BJ (cell line): ENCODE measurements around the gene MAPKAPK3. TPM values are rescaled to one million over a fixed set of nuclear protein-coding genes. Genes with fewer than 3 reads are reported as not detected.

Experiments
- CTCF ChIA-PET: fragments of 350-600 bp; formaldehyde crosslinking; extraction: SDS; loops from one replicate; lab custom pipeline; 2021; ENCODE audit warnings: antibody characterized with exemption, inconsistent platforms; lab: Yijun Ruan, JAX
- POLR2A ChIA-PET: fragments of 300-600 bp; sonication (Branson Sonifier 250); formaldehyde crosslinking; extraction: SDS; loops from one replicate; lab custom pipeline; 2021; ENCODE audit warnings: antibody characterized with exemption; lab: Charles Lee
- DNase-seq: peaks from one replicate; pipeline ENCODE4 v3.0.0-alpha.2; 2011; ENCODE audit warnings: low read depth
- H3K27me3 ChIP-seq: 2 replicates; pipeline ENCODE4 v1.6.0; 2011; ENCODE audit warnings: low read length; ENCODE audit not compliant: control insufficient read depth, insufficient read depth
- H3K36me3 ChIP-seq: 2 replicates; pipeline ENCODE4 v1.5.1; 2011; ENCODE audit warnings: low read length; ENCODE audit not compliant: control insufficient read depth, insufficient read depth
- H3K4me3 ChIP-seq: 2 replicates; pipeline ENCODE4 v1.5.1; 2011; ENCODE audit warnings: low read depth, mild to moderate bottlenecking, control low read depth, low read length
- CTCF ChIP-seq: IDR thresholded peaks from 2 replicates; pipeline ENCODE4 v1.5.1; 2011; ENCODE audit warnings: low read depth, mild to moderate bottlenecking, control low read depth, inconsistent platforms, low read length, moderate library complexity; ENCODE audit not compliant: insufficient read depth
- polyA plus RNA-seq: library from polyadenylated mRNA; depleted of rRNA; stranded (reverse); fragments of >200 nt; gene quantifications from 2 replicates; pipeline ENCODE4 v1.2.3, GENCODE V29; 2011

The MAPKAPK3 gene
- polyA plus RNA-seq, 1 experiment: 53.5 TPM

- CTCF ChIA-PET: interaction anchor here (15.0 kb wide), 1 partner anchor 35 kb away, joined by 479 read pairs; the partner anchor contains the start of genes C3orf18 and HEMK1
- POLR2A ChIA-PET: no interaction called here
- TF ChIP-seq CTCF: no peak
- Histone ChIP-seq H3K36me3 (peaks cover 9% of the 10 kb centered on the region), H3K27me3 (no peaks in the 10 kb centered on the region), H3K4me3 (no peak overlapping the region)
- DNase-seq: no peak
Observed at GRCh38 chr3:50608278-50608677, 8.7 kb upstream of the MAPKAPK3 start.

GRCh38 chr3:50609071-50609762 is 7.7 kb upstream of the MAPKAPK3 start:
- no peak for TF ChIP-seq CTCF
- ChIA-PET POLR2A (no interaction called here), CTCF (interaction anchor here (0.5 to 15.0 kb wide), 6 partner anchors 19 to 1060 kb away, joined by 3 to 479 read pairs (median 4); partner anchors contain the start of genes C3orf18 and HEMK1)
- no peak for DNase-seq
- no peaks in the 10 kb centered on the region for H3K27me3 ChIP-seq
- peaks cover 9% of the 10 kb centered on the region for H3K36me3 ChIP-seq
- no peak overlapping the region for H3K4me3 ChIP-seq

DNA sequence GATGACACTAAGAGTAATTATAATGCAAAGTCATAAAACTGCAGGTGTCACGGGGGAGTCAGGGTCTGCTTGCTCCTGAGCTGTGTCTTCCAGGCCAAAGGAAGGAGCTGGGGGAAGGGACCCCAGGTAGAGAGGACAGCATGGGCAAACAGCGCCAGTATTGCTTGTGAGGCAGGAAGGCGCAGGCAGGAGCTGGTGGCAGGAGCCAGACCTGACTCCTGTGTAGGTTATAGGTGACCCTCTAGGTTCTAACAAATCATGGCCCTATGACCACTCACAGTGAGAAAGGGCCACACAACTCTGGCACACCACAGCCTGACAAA is 7.2 kb upstream of the MAPKAPK3 start:
- no peaks in the 10 kb centered on the region for H3K27me3 ChIP-seq
- ChIA-PET CTCF (interaction anchor here (0.5 to 15.0 kb wide), 7 partner anchors 8 to 1060 kb away, joined by 3 to 479 read pairs (median 4); partner anchors contain the start of genes C3orf18 and HEMK1), POLR2A (interaction anchor here (0.7 kb wide), 1 partner anchor 8 kb away, joined by 4 read pairs; no protein-coding TSS in a partner anchor)
- DNase-seq: no peak
- H3K4me3 ChIP-seq: no peak overlapping the region
- no peak for TF ChIP-seq CTCF
- H3K36me3 ChIP-seq: peaks cover 9% of the 10 kb centered on the region

DNA sequence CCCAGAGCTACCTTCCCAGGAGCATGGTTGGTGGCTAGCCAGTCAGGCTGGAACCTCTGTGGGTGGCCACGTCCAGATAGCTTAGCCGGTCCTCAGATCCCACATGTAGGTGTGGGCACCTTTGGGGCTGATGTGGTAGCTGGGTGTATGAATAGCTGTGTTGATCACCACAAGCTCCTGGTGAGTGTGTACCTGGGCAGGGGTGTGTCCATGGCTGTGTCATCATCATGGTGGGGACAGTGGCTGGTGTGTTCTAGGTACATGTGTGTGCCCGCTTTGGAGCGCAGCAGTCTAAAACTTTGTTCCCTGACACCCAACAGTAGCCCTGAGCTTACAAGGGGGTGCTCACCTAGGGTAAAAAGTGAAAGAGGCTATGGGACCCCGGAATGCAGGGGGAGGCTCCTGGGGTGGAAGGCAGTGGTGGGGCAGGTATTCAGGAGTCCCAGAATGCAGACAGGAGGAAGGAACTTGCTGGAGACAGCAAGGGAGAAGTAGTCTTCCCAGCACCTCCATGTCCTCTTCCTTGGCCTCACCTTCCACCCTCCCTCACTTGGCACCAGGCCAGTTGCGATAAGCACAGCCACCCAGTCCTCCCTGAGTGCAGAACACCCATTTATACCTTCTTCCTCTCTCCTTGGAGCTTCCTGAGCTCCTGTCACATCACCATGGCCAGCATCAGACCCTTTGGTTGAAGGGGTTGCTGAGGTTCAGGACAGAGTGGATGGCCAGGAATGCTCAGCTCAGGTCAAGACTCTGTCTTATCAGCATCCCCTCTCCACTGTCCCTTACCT is 6.6 kb upstream of the MAPKAPK3 start:
- TF ChIP-seq CTCF: no peak
- no peak for DNase-seq
- POLR2A ChIA-PET: interaction anchor here (0.7 kb wide), 1 partner anchor 9 kb away, joined by 4 read pairs; no protein-coding TSS in a partner anchor
- CTCF ChIA-PET: interaction anchor here (0.5 to 15.0 kb wide), 9 partner anchors 9 to 1059 kb away, joined by 3 to 479 read pairs (median 4); partner anchors contain the start of genes C3orf18 and HEMK1
- Histone ChIP-seq H3K36me3 (peaks cover 9% of the 10 kb centered on the region), H3K27me3 (no peaks in the 10 kb centered on the region), H3K4me3 (peak overlapping the region; percentile 68)
